H1 (cell line): ENCODE data around the gene ARHGAP22. TPM values are rescaled to one million over a fixed set of nuclear protein-coding genes. Genes with fewer than 3 reads are reported as not detected.

ENCODE experiments used
- CHD7 ChIP-seq: fragments of 300-600 bp; sonication (generic); IDR thresholded peaks from 2 replicates; pipeline ENCODE4 v1.7.1; 2012; ENCODE audit warnings: low read length, moderate library complexity, mild to moderate bottlenecking, inconsistent platforms; ENCODE audit not compliant: insufficient replicate concordance
- CREB1 ChIP-seq: IDR thresholded peaks from 2 replicates; pipeline ENCODE4 v1.6.1; 2012; ENCODE audit warnings: inconsistent platforms
- CTCF ChIP-seq, 3 experiments: IDR thresholded peaks; 1 replicate in 2 of 3; 2 replicates in 1 of 3; pipeline versions ENCODE4 v1.5.1 to v1.6.1; 2011; ENCODE audit warnings: low read length in 3 of 3, mild to moderate bottlenecking in 3 of 3, inconsistent platforms in 2 of 3, low read depth in 1 of 3, moderate library complexity in 1 of 3; ENCODE audit not compliant: insufficient read depth in 1 of 3; ENCODE audit errors: control extremely low read depth in 1 of 3
- EZH2 ChIP-seq: fragments of 200-600 bp; sonication (generic); IDR thresholded peaks from 2 replicates; pipeline ENCODE4 v1.7.1; 2012; ENCODE audit warnings: low read depth, mild to moderate bottlenecking, moderate library complexity, low read length, inconsistent platforms; ENCODE audit not compliant: severe bottlenecking
- JUN ChIP-seq: IDR thresholded peaks from 2 replicates; pipeline ENCODE4 v1.6.1; 2011; ENCODE audit warnings: low read depth, mild to moderate bottlenecking, improper control_type of control experiment, low read length
- POLR2AphosphoS5 ChIP-seq: IDR thresholded peaks from 2 replicates; pipeline ENCODE4 v1.6.1; 2011; ENCODE audit warnings: low read depth, low read length
- RNF2 ChIP-seq: fragments of 200-900, 300-1000 bp; sonication (generic); IDR thresholded peaks from 2 replicates; pipeline ENCODE4 v1.7.1; 2016; ENCODE audit warnings: borderline replicate concordance, low read depth, mild to moderate bottlenecking, antibody characterized with exemption, low read length; ENCODE audit not compliant: poor library complexity, severe bottlenecking; ENCODE audit errors: missing control alignments
- SRF ChIP-seq: IDR thresholded peaks from 2 replicates; pipeline ENCODE4 v1.6.1; 2011; ENCODE audit warnings: mild to moderate bottlenecking, low read depth, low read length, moderate library complexity
- TEAD4 ChIP-seq: IDR thresholded peaks from 2 replicates; pipeline ENCODE4 v1.6.1; 2012; ENCODE audit warnings: low read depth, low read length, inconsistent platforms, mixed read lengths
- polyA plus RNA-seq, 7 experiments: library from polyadenylated mRNA; depleted of rRNA in 3 of 7; stranded (reverse) in 5 of 7; unstranded in 2 of 7; fragments of >200 nt in 5 of 7; fragments of 200-250 nt in 2 of 7; gene quantifications; 1 replicate in 5 of 7; 2 replicates in 1 of 7; 4 replicates in 1 of 7; pipeline versions ENCODE4 v1.2.1 to v1.2.3, GENCODE V29; 2011 to 2013; ENCODE audit warnings: missing spikeins in 2 of 7, mixed read lengths in 2 of 7
- total RNA-seq: library from RNA; stranded (reverse); fragmentation: NEBNext Ultra II Directional; extraction: Animal tissue kit (Norgen Biotek cat#: 25700); gene quantifications from 2 replicates; pipeline ENCODE4 v1.2.1, GENCODE V29; 2021

Gene ARHGAP22
- total and polyA plus RNA-seq, 2 of the 8 experiments (the other 6 are each of a cell fraction or from before 2014, with no cell fraction given) = 3.6 to 11.2 TPM

- no peak for TF ChIP-seq TEAD4
- TF ChIP-seq JUN = no peak
- no peak for TF ChIP-seq CREB1
- TF ChIP-seq RNF2 = no peak
- TF ChIP-seq SRF = no peak
- TF ChIP-seq CTCF (IDR thresholded peaks at IDR 0.05; ENCODE audit: control extremely low read depth in 1 of 3, insufficient read depth in 1 of 3, low read depth in 1 of 3, low read length in 3 of 3) = no peak
- TF ChIP-seq POLR2AphosphoS5 = no peak
- TF ChIP-seq EZH2 = no peak
- TF ChIP-seq CHD7 = no peak
Measured at GRCh38 chr10:48494611-48495010, 110.3 kb downstream of the ARHGAP22 start (continued).
